DMS153 treated with DMSO at 0.1 percent for 48 hours (cell line): ENCODE measurements around the gene RERG.

Source experiments
- DNase-seq: peaks from one replicate; lab custom pipeline; 2025; ENCODE audit not compliant: unreplicated experiment; lab: John Stamatoyannopoulos, UW

Gene RERG

GRCh38 chr12:15220451-15220850 is 766 bp downstream of the RERG start:
- DNase-seq = no peak

GRCh38 chr12:15218794-15219193 is 2.4 kb downstream of the RERG start:
- no peak for DNase-seq

- DNase-seq = no peak
These were observed 5.0 kb downstream of the RERG start for GRCh38 chr12:15216036-15216889.

- DNase-seq = no peak
These were observed 6.2 kb downstream of the RERG start for GRCh38 chr12:15214851-15215601.

GRCh38 chr12:15212930-15213329 is 8.3 kb downstream of the RERG start:
- peak; percentile 20 for DNase-seq

- no peak for DNase-seq
These were observed 11.4 kb downstream of the RERG start for GRCh38 chr12:15209782-15210181.

GRCh38 chr12:15208871-15209656 is 12.2 kb downstream of the RERG start:
- DNase-seq = no peak

- no peak for DNase-seq
These were observed 13.1 kb downstream of the RERG start for GRCh38 chr12:15208140-15208539.

GRCh38 chr12:15206831-15207389 is 14.3 kb downstream of the RERG start:
- no peak for DNase-seq

- DNase-seq = no peak
These were observed 14.9 kb downstream of the RERG start for GRCh38 chr12:15206338-15206737.

- no peak for DNase-seq
These were observed 15.7 kb downstream of the RERG start for GRCh38 chr12:15205341-15206010.

- DNase-seq = no peak
These were observed 19.8 kb downstream of the RERG start for GRCh38 chr12:15201456-15201855.

GRCh38 chr12:15201056-15201455 is 20.2 kb downstream of the RERG start:
- no peak for DNase-seq

GRCh38 chr12:15200641-15201040 is 20.6 kb downstream of the RERG start:
- no peak for DNase-seq

- DNase-seq = no peak
These were observed 21.3 kb downstream of the RERG start for GRCh38 chr12:15199930-15200329.

- no peak for DNase-seq
These were observed 24.3 kb downstream of the RERG start for GRCh38 chr12:15196678-15197505.

- DNase-seq = no peak
These were observed 25.0 kb downstream of the RERG start for GRCh38 chr12:15196221-15196620.

GRCh38 chr12:15194456-15195368 is 26.5 kb downstream of the RERG start:
- DNase-seq = no peak

- DNase-seq = no peak
These were observed 27.3 kb downstream of the RERG start for GRCh38 chr12:15193946-15194345.
